HepG2 (cell line): Measurements from ENCODE around the gene FAM222A. TPM values are rescaled to one million over a fixed set of nuclear protein-coding genes. Genes with fewer than 3 reads are reported as not detected.

Experiments
- ATAC-seq: fragments of 200-7000 bp; cut with Tn5 transposase; 3 replicates; pipeline ENCODE4 v1.9.1; 2020; ENCODE audit warnings: mild to moderate bottlenecking, moderate library complexity
- BruUV-seq: library from RNA; stranded (reverse); fragments of 400-500 nt; replicated peaks from 2 replicates; lab custom pipeline; 2021; lab: Mats Ljungman, UMichigan
- CTCF ChIA-PET: fragments of 300-600 bp; formaldehyde crosslinking; extraction: SDS; loops from one replicate; lab custom pipeline; 2021; ENCODE audit warnings: low total read pairs, inconsistent platforms, low intra/inter-chr PET ratio; lab: Yijun Ruan, JAX
- POLR2A ChIA-PET: fragments of 350-600 bp; sonication (Branson Sonifier 250); formaldehyde crosslinking; loops from one replicate; lab custom pipeline; 2020; ENCODE audit warnings: antibody characterized with exemption, inconsistent platforms; lab: Yijun Ruan, JAX
- DNase-seq: peaks from one replicate; pipeline ENCODE4 v3.0.0-alpha.2; 2015; ENCODE audit warnings: low spot score
- FAIRE-seq: peaks from 3 replicates; lab custom pipeline; 2011; peaks lifted over from hg19 to GRCh38; lab: Jason Lieb, UNC
- H2AFZ ChIP-seq: one replicate; pipeline ENCODE4 v1.6.1; 2011; ENCODE audit warnings: low read length, inconsistent platforms
- H3K27ac ChIP-seq: fragments of 300-600 bp; 3 replicates; pipeline ENCODE4 v1.8.0; 2011; ENCODE audit warnings: mixed run types, mild to moderate bottlenecking, mixed read lengths, low read length, inconsistent platforms; ENCODE audit not compliant: insufficient read depth; ENCODE audit errors: extremely low read length
- H3K27me3 ChIP-seq, 2 experiments: fragments of 200-600 bp in 1 of 2; 2 replicates in 1 of 2; 3 replicates in 1 of 2; pipeline versions ENCODE4 v1.6.0 to v1.8.0; 2011; ENCODE audit warnings: low read length in 2 of 2, mild to moderate bottlenecking in 2 of 2, moderate library complexity in 2 of 2, inconsistent platforms in 1 of 2; ENCODE audit not compliant: insufficient read depth in 2 of 2, control insufficient read depth in 1 of 2
- H3K36me3 ChIP-seq, 2 experiments: fragments of 200-600 bp in 1 of 2; replicated peaks in 1 of 2; 2 replicates in 1 of 2; 3 replicates in 1 of 2; pipeline versions ENCODE4 v1.5.1 to v1.8.0; 2011; ENCODE audit warnings: low read length in 2 of 2, inconsistent platforms in 1 of 2; ENCODE audit not compliant: insufficient read depth in 2 of 2, control insufficient read depth in 1 of 2
- H3K4me1 ChIP-seq: 2 replicates; pipeline ENCODE4 v1.5.1; 2012; ENCODE audit warnings: low read length, inconsistent platforms; ENCODE audit not compliant: insufficient read depth
- H3K4me2 ChIP-seq: 2 replicates; pipeline ENCODE4 v1.6.0; 2011; ENCODE audit warnings: low read depth, low read length, inconsistent platforms
- H3K4me3 ChIP-seq, 3 experiments: fragments of 200-600 bp in 1 of 3; sonication (generic), shearing (Covaris generic) in 1 of 3; replicated peaks in 1 of 3; 2 replicates each; pipeline ENCODE4 v1.5.1; 2011 to 2016; ENCODE audit warnings: low read length in 3 of 3, inconsistent platforms in 2 of 3, low read depth in 2 of 3, mild to moderate bottlenecking in 2 of 3, control low read depth in 1 of 3, mixed read lengths in 1 of 3; ENCODE audit not compliant: insufficient read depth in 1 of 3
- H3K79me2 ChIP-seq: one replicate; pipeline ENCODE4 v1.6.1; 2011; ENCODE audit warnings: low read length, inconsistent platforms; ENCODE audit not compliant: insufficient read depth
- H3K9ac ChIP-seq: 2 replicates; pipeline ENCODE4 v1.6.0; 2011; ENCODE audit warnings: mild to moderate bottlenecking, low read depth, low read length, inconsistent platforms; ENCODE audit not compliant: insufficient read depth
- H3K9me3 ChIP-seq: 2 replicates; pipeline ENCODE4 v1.5.1; 2012; ENCODE audit warnings: mild to moderate bottlenecking, low read length
- H4K20me1 ChIP-seq: 2 replicates; pipeline ENCODE4 v1.6.0; 2011; ENCODE audit warnings: inconsistent platforms, mild to moderate bottlenecking, low read length, moderate library complexity; ENCODE audit not compliant: insufficient read depth
- FOSL1 ChIP-seq: sonication (generic); formaldehyde crosslinking; IDR thresholded peaks from 2 replicates; pipeline ENCODE4 v1.9.0; 2021; ENCODE audit warnings: missing genetic modification reagents, borderline replicate concordance
- GATAD1 ChIP-seq: IDR thresholded peaks from 2 replicates; pipeline ENCODE4 v1.6.1; 2016; ENCODE audit warnings: missing genetic modification reagents, missing compliant biosample characterization
- KDM5A ChIP-seq: fragments of 200-600 bp; sonication (generic); IDR thresholded peaks from 2 replicates; pipeline ENCODE4 v1.7.0; 2018; ENCODE audit warnings: antibody characterized with exemption, mild to moderate bottlenecking, low read length, borderline replicate concordance
- MEIS1 ChIP-seq: sonication (generic); formaldehyde crosslinking; IDR thresholded peaks from 2 replicates; pipeline ENCODE4 v1.9.0; 2021; ENCODE audit warnings: mild to moderate bottlenecking, missing genetic modification reagents, moderate library complexity, borderline replicate concordance
- NCOA1 ChIP-seq: sonication (generic); formaldehyde crosslinking; IDR thresholded peaks from 2 replicates; pipeline ENCODE4 v1.9.0; 2021; ENCODE audit warnings: missing genetic modification reagents
- NONO ChIP-seq, 2 experiments: fragments of 450-650 bp in 1 of 2; sonication (generic) in 1 of 2; formaldehyde crosslinking in 1 of 2; IDR thresholded peaks in 1 of 2; conservative IDR thresholded peaks in 1 of 2; 2 replicates each; pipeline versions ENCODE4 v1.6.1 to v1.8.0; 2017 to 2022; ENCODE audit warnings: mild to moderate bottlenecking in 1 of 2, missing genetic modification reagents in 1 of 2, moderate library complexity in 1 of 2
- NR2F1 ChIP-seq, 2 experiments: fragments of 450-650 bp in 1 of 2; formaldehyde crosslinking in 1 of 2; IDR thresholded peaks; 2 replicates each; pipeline versions ENCODE4 v1.5.0 to v1.6.1; 2016 to 2020; ENCODE audit warnings: mild to moderate bottlenecking in 1 of 2, missing compliant biosample characterization in 1 of 2, missing genetic modification reagents in 1 of 2, moderate library complexity in 1 of 2
- POGZ ChIP-seq: sonication (generic); formaldehyde crosslinking; IDR thresholded peaks from 2 replicates; pipeline ENCODE4 v1.4.0; 2020; ENCODE audit warnings: mild to moderate bottlenecking, missing genetic modification reagents
- RFXANK ChIP-seq: IDR thresholded peaks from 2 replicates; pipeline ENCODE4 v1.6.1; 2016
- SETDB1 ChIP-seq: sonication (generic); formaldehyde crosslinking; IDR thresholded peaks from 2 replicates; pipeline ENCODE4 v1.5.1; 2020; ENCODE audit warnings: missing genetic modification reagents, mild to moderate bottlenecking, borderline replicate concordance
- SNAPC2 ChIP-seq: sonication (generic); formaldehyde crosslinking; IDR thresholded peaks from 2 replicates; pipeline ENCODE4 v1.8.1; 2022; ENCODE audit warnings: mild to moderate bottlenecking, missing genetic modification reagents
- SP4 ChIP-seq: sonication (generic); formaldehyde crosslinking; IDR thresholded peaks from 2 replicates; pipeline ENCODE4 v1.8.1; 2023; ENCODE audit warnings: mild to moderate bottlenecking, missing genetic modification reagents
- YEATS4 ChIP-seq: sonication (generic); formaldehyde crosslinking; IDR thresholded peaks from 2 replicates; pipeline ENCODE4 v1.4.0; 2020; ENCODE audit warnings: missing genetic modification reagents, borderline replicate concordance
- ZFAT ChIP-seq: sonication (generic); formaldehyde crosslinking; conservative IDR thresholded peaks from 2 replicates; pipeline ENCODE4 v1.8.1; 2023; ENCODE audit warnings: missing genetic modification reagents, inconsistent platforms
- ZNF83 ChIP-seq: sonication (generic); formaldehyde crosslinking; IDR thresholded peaks from 2 replicates; pipeline ENCODE4 v1.4.0; 2020; ENCODE audit warnings: missing genetic modification reagents, mild to moderate bottlenecking, borderline replicate concordance
- WGBS: methylation state at CpG from one replicate; pipeline ENCODE4 v1.1.6; 2017; ENCODE audit warnings: low lambda C conversion rate; 5-methylcytosine and 5-hydroxymethylcytosine counted together
- in situ Hi-C: cut with HindIII; loops from 2 replicates; pipeline ENCODE4 v1.10.0; 2017; ENCODE audit warnings: low pct_unique_long_range_greater_than_20kb; ENCODE audit not compliant: extremely low pct_ligation_motif_present
- intact Hi-C: fragments of 100-400 bp; cut with micrococcal nuclease; formaldehyde crosslinking; loops from one replicate; pipeline ENCODE4 v1.10.0; 2022; ENCODE audit not compliant: unreplicated experiment
- polyA plus RNA-seq, 8 experiments: library from polyadenylated mRNA; depleted of rRNA in 3 of 8; stranded (reverse) in 7 of 8; unstranded in 1 of 8; fragments of >200 nt; fragmentation: Illumina TruSeq in 4 of 8; extraction: Trizol in 4 of 8; gene quantifications; 2 replicates each; pipeline versions ENCODE4 v1.2.1 to v1.2.3, GENCODE V29; 2011 to 2016; ENCODE audit warnings: low read depth in 4 of 8, missing spikeins in 1 of 8, mixed read lengths in 1 of 8; ENCODE audit not compliant: insufficient read depth in 1 of 8
- total RNA-seq, 5 experiments: library from RNA; depleted of rRNA; stranded (reverse); fragments of >200 nt; fragmentation: Illumina TruSeq; extraction: Trizol; gene quantifications; 2 replicates each; pipeline ENCODE4 v1.2.3, GENCODE V29; 2016; ENCODE audit warnings: low read depth in 1 of 5
- TF ChIP-seq, protein P1 (sequence below): sonication (generic); formaldehyde crosslinking; IDR thresholded peaks from 2 replicates; pipeline ENCODE4 v1.4.0; 2020; ENCODE audit warnings: low read depth, missing genetic modification reagents
- TF ChIP-seq, protein P2 (sequence below): fragments of 450-650 bp; IDR thresholded peaks from 2 replicates; pipeline ENCODE4 v1.6.1; 2017
- TF ChIP-seq, protein P3 (sequence below): IDR thresholded peaks from 2 replicates; pipeline ENCODE4 v1.6.1; 2012; ENCODE audit warnings: low read depth, low read length, improper control_type of control experiment

FAM222A gene
- total and polyA plus RNA-seq, 2 of the 13 experiments (the other 11 are each of a cell fraction or from before 2014, with no cell fraction given): 2.7 to 9.6 TPM

DNA sequence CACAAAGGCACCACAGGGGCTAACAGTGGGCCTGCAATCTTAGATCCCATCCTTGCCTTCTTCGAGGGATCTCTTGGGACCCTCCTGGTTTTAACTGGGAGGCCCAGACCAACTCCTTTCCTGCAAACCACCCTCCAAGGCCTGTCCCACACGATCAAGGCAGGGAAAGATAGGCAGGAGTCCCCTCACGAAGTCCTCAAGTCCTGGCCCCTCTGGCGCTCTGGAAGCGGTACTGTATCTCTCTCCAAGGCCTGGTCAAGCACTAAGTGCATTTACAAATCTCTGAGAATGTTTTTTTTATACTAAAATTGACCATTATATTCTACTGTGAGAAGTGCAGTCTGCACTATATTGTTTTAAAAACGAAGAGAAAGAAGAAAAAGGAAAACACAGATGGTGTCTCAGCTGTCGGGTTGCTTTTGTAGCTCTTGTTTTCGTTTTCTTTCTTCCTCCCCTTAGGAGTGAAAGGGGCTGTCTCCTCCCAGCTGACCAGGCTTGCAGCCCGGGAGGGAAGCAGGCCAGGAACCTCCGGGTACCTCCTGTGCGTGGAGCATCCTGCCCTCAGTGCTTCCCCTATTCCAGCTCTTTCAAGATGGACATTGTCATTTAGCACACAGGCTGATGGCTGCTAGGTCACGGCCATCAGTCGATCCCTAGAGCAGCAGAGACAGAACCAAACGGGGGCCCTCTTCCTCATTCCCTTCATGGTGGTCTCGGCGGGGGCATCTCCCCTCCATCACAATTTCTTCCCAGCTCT is 56.7 kb downstream of the FAM222A start:
- H3K9me3 ChIP-seq: no peaks in the 10 kb centered on the region
- CTCF ChIA-PET: no interaction called here
- H3K4me1 ChIP-seq: peaks cover 28% of the 10 kb centered on the region
- no TSS peak for BruUV-seq
- FAIRE-seq (no peak), ATAC-seq (no peak), DNase-seq (no peak)
- H3K4me2 ChIP-seq: no peak overlapping the region
- no peak overlapping the region for H3K27ac ChIP-seq
- 83% methylated on average over 16 of the region's 16 CpGs for WGBS
- no peak overlapping the region for H3K4me3 ChIP-seq
- no peaks in the 10 kb centered on the region for H3K27me3 ChIP-seq
- no peaks in the 10 kb centered on the region for H3K79me2 ChIP-seq
- no peak overlapping the region for H3K9ac ChIP-seq
- intact Hi-C loops: no loop called here
- H4K20me1 ChIP-seq: no peaks in the 10 kb centered on the region
- no peak overlapping the region for H2AFZ ChIP-seq
- POLR2A ChIA-PET: no interaction called here
- in situ Hi-C loops: loop anchor here (5.0 kb wide), 2 partner anchors 58 to 173 kb away; partner anchors contain the start of gene FAM222A
- peaks cover 1 to 17% of the 10 kb centered on the region in 2 experiments; a peak in 2 of 5 replicates for H3K36me3 ChIP-seq
- no peak for TF ChIP-seq KDM5A
- TF ChIP-seq SNAPC2: no peak
- TF ChIP-seq, protein P1, sequence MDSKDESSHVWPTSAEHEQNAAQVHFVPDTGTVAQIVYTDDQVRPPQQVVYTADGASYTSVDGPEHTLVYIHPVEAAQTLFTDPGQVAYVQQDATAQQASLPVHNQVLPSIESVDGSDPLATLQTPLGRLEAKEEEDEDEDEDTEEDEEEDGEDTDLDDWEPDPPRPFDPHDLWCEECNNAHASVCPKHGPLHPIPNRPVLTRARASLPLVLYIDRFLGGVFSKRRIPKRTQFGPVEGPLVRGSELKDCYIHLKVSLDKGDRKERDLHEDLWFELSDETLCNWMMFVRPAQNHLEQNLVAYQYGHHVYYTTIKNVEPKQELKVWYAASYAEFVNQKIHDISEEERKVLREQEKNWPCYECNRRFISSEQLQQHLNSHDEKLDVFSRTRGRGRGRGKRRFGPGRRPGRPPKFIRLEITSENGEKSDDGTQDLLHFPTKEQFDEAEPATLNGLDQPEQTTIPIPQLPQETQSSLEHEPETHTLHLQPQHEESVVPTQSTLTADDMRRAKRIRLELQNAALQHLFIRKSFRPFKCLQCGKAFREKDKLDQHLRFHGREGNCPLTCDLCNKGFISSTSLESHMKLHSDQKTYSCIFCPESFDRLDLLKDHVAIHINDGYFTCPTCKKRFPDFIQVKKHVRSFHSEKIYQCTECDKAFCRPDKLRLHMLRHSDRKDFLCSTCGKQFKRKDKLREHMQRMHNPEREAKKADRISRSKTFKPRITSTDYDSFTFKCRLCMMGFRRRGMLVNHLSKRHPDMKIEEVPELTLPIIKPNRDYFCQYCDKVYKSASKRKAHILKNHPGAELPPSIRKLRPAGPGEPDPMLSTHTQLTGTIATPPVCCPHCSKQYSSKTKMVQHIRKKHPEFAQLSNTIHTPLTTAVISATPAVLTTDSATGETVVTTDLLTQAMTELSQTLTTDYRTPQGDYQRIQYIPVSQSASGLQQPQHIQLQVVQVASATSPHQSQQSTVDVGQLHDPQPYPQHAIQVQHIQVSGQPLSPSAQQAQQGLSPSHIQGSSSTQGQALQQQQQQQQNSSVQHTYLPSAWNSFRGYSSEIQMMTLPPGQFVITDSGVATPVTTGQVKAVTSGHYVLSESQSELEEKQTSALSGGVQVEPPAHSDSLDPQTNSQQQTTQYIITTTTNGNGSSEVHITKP: no peak
- TF ChIP-seq, protein P2, sequence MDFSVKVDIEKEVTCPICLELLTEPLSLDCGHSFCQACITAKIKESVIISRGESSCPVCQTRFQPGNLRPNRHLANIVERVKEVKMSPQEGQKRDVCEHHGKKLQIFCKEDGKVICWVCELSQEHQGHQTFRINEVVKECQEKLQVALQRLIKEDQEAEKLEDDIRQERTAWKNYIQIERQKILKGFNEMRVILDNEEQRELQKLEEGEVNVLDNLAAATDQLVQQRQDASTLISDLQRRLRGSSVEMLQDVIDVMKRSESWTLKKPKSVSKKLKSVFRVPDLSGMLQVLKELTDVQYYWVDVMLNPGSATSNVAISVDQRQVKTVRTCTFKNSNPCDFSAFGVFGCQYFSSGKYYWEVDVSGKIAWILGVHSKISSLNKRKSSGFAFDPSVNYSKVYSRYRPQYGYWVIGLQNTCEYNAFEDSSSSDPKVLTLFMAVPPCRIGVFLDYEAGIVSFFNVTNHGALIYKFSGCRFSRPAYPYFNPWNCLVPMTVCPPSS: no peak
- TF ChIP-seq NCOA1 (CRISPR knock-in tag): no peak
- no peak for TF ChIP-seq ZFAT (CRISPR knock-in tag)
- no peak for TF ChIP-seq SETDB1 (CRISPR knock-in tag)
- TF ChIP-seq SP4 (CRISPR knock-in tag): no peak
- TF ChIP-seq, protein P3, sequence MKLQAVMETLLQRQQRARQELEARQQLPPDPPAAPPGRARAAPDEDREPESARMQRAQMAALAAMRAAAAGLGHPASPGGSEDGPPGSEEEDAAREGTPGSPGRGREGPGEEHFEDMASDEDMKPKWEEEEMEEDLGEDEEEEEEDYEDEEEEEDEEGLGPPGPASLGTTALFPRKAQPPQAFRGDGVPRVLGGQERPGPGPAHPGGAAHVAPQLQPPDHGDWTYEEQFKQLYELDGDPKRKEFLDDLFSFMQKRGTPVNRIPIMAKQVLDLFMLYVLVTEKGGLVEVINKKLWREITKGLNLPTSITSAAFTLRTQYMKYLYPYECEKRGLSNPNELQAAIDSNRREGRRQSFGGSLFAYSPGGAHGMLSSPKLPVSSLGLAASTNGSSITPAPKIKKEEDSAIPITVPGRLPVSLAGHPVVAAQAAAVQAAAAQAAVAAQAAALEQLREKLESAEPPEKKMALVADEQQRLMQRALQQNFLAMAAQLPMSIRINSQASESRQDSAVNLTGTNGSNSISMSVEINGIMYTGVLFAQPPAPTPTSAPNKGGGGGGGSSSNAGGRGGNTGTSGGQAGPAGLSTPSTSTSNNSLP: no peak
- TF ChIP-seq RFXANK: no peak
- no peak for TF ChIP-seq GATAD1 (CRISPR knock-in tag)
- TF ChIP-seq YEATS4: no peak
- TF ChIP-seq FOSL1 (CRISPR knock-in tag): no peak
- no peak for TF ChIP-seq POGZ (CRISPR knock-in tag)
- TF ChIP-seq MEIS1 (CRISPR knock-in tag): no peak
- TF ChIP-seq NR2F1 (CRISPR knock-in tag; IDR thresholded peaks at IDR 0.05): no peak
- no peak for TF ChIP-seq NONO (IDR thresholded peaks at IDR 0.05)
- TF ChIP-seq NONO (CRISPR knock-in tag; conservative IDR thresholded peaks at IDR 0.05): no peak
- TF ChIP-seq ZNF83 (CRISPR knock-in tag): no peak
